Measurements from ENCODE around the gene SPATA46. TPM values are rescaled to one million over a fixed set of nuclear protein-coding genes. Genes with fewer than 3 reads are reported as not detected.
"Not testable (repeated sequence)": the region's sequence is repeated elsewhere in the genome, so short reads cannot be mapped to it uniquely, and the experiment has no call there.

SPATA46 gene
- total RNA-seq, 1 donor from 2014 or later = not detected

DNA sequence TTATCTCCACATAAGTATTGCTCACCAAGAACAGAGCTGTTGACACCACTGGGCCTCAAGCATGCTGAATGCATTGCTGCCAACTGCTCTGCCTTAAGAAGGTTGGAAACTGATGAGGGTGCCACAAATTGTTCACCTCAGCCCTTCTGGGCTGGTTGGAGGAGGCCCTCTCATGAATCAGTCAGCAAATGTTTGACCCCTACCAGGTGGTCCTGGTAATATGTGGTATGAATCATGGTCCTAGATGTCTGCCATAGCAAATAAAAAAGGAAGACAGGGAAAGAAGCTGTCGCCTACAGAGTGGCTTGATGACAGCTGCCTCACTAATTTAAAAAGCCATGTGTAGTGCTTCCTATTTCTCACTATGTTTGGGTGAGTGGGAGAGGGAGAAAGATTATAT, 12.2 kb downstream of the SPATA46 start:
- DNase-seq (ENCODE audit: low spot score) (no peak), ATAC-seq (no peak)
- intact Hi-C loops (cut with DNase I) = no loop called here

- DNase-seq (ENCODE audit: low spot score) (no peak), ATAC-seq (no peak)
- intact Hi-C loops (cut with DNase I) = no loop called here
Observed at GRCh38 chr1:162363823-162364222, 12.8 kb downstream of the SPATA46 start.

DNA sequence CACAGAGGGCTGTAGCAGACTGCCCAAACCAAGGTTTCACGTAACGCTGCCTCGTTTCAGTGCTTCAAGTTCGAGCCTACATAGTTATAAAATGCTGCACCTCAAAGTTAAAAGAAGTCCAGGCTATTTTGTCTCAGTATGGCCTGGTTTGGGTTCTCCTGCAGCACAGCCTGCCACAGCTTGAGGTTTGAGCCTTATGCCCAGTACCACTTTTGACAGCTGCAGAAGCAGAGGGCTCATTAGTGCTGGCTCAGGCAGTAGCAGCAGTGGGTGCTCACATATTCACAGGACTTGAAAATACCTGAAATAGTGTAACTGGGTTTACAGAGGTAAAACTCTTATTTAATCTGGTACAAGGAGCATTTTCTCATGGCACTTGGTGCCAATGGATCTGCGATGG, 15.3 kb downstream of the SPATA46 start:
- DNase-seq (ENCODE audit: low spot score) (no peak), ATAC-seq (no peak)
- intact Hi-C loops (cut with DNase I) = no loop called here

- DNase-seq (ENCODE audit: low spot score) = no peak
Observed at GRCh38 chr1:162360874-162361260, 15.8 kb downstream of the SPATA46 start.

DNA sequence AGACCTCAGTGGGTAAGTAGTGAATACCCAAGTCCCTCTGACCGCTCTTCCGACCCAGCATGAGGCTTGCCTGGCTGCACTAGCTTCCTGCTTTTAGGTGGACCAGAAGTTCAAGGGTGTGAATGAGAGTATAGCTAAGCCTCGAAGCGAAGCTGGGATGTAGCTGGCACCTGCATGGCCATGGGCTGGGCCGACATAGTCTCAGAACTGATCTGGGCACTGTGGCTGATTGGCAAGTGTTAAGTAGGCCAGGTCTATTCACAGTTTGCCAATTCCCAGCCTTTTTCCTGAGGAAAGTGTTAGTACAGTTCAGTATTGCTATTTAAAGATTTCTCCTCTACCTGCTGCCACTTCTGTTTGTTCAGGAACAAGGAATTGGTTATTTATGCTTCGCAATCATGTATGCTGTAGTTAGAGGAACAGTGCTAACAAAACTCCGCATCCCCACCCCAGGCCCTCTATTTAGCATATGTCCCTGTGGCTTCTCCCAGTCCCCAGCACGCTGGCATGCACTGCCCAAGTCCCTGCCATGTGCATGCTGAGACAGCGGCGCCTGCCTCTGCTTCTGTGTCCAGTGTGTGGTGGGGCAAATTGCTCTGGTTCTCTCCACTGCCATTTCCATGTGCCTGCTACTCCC, 16.3 kb downstream of the SPATA46 start:
- DNase-seq (ENCODE audit: low spot score) (no peak), ATAC-seq (no peak)
- intact Hi-C loops (cut with DNase I) = no loop called here

More at GRCh38 chr1:162360874-162361260, 15.8 kb downstream of the SPATA46 start:
- intact Hi-C loops (cut with DNase I) = no loop called here
- no peak for ATAC-seq

DNA sequence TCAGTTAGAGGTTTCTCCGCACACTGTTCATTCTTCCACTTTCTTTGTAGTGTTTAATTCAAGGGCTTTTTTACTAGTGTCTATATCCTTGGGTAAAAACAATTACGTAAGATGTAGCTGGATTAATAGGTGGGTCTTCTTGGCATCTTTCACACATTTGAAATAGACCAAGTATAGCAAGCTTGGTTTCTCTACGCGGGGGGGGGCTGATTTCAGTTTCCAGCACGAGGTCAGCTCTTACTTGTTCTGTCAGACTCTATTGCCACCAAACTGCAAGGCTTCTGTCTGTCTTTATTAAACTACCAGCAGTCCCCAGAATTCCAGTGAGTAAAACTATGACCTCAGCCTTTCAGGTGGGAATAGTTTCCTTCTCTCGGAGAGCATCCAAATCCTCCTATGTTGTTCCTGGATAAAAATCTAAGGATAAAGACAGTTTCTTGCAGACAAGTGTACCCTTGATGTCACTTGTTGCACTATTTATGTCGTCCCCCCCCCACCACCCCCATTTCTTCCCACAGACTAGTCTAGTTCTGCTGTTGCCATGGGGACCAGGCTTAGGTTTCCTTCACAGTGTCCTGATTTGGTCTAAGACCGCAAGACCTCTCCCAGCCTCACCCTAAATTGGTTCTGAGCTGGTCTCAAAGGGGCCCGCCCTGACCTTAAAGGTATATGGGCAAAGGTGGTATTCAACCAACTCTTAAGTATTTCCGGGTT, 17.0 kb downstream of the SPATA46 start:
- no peak for ATAC-seq
- intact Hi-C loops (cut with DNase I) = no loop called here
- no peak for DNase-seq (ENCODE audit: low spot score)

GRCh38 chr1:162358928-162359327, 17.7 kb downstream of the SPATA46 start:
- no peak for ATAC-seq

GRCh38 chr1:162357681-162358266, 18.9 kb downstream of the SPATA46 start:
- intact Hi-C loops (cut with DNase I) = no loop called here
- DNase-seq (ENCODE audit: low spot score) = no peak
- no peak for ATAC-seq

More at GRCh38 chr1:162358928-162359327, 17.7 kb downstream of the SPATA46 start:
- intact Hi-C loops (cut with DNase I) = no loop called here
- no peak for DNase-seq (ENCODE audit: low spot score)

DNA sequence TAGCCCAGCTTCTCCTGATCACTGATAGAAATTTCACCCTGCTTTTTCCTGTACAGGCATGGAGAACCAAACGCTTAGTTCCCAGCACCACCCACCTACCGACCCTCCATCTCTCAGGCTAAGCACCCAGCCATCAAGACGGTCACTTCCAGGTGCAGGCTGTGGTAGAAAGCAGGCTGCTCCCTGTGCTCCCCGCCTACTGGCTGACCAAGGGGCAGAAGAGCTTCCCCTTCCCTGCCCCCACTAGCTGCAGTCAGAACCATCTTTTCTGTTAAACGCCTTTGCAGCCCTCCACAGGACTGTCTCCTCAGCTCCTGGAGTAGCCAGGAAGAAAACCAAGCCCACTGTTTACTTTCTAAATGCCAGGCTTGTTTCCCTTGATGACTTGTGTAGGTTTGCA, 23.0 kb downstream of the SPATA46 start:
- intact Hi-C loops (cut with DNase I) = no loop called here
- ATAC-seq = no peak
- DNase-seq (ENCODE audit: low spot score) = no peak

- DNase-seq (ENCODE audit: low spot score) = no peak
- intact Hi-C loops (cut with DNase I) = no loop called here
- ATAC-seq = no peak
Observed at GRCh38 chr1:162353078-162353477, 23.6 kb downstream of the SPATA46 start.

GRCh38 chr1:162351874-162352273, 24.8 kb downstream of the SPATA46 start:
- DNase-seq (ENCODE audit: low spot score); ATAC-seq; intact Hi-C loops (cut with DNase I): not testable (repeated sequence)

DNA sequence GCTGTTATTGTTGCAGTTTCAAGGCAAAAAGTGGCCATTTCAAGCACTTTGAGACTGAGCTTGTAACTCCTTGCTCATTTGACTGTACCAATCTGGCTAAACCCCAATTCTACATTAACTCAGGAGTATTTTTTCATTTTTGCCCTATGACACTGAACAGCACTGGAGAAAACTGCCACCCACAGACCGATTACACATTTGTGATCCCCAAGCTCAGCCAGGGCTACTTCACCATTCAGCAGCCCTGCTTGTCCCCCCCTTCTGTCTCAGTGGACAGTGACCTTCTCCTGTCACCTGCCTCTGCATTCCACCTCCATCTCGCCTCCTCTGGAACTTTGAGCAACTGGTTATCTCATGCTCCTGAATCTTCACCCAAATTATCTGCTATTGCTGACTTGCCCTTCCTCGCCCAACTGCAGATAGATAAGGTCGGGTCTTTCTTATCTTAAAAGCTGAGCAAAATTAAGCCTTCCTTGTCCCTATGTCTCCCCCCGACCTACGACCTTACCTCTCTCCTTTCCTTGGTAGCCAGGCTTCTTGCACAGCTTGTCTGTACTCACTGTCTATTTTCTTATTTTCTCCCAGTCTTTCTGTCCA, 25.3 kb downstream of the SPATA46 start:
- intact Hi-C loops (cut with DNase I) = no loop called here
- DNase-seq (ENCODE audit: low spot score) (no peak), ATAC-seq (no peak)

DNA sequence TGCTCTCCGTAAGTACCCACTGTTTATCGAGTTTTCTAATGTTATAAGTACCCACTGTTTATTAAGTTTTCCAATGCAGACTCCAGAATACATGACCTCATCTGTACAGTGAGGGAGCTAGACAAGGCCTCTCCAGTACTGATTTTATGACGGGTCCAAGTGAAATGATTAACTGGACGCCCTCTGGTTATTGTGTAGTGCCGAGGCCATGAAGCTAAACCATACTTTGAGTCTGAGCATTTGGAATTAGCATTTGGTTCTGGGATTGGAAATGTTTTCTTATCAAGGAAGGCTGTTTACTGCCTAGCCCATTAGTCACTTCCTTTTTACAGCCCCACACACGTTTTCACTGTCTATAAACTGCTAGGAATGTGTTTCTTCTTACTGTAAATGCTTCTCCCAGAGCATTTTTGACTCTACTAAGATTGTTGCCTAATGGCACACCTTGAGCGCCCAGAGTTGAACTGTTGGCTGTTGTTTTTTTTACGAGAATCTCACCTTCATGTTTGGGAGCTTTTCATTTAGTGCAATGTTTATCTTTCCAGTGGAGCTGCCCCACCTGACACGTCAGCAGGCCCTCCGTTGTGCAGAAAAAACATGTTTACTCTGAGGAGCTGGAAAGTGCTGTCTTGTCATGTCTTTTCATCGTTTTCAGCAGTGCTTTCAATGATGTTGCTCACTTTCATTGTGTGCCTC, 26.9 kb downstream of the SPATA46 start:
- DNase-seq (ENCODE audit: low spot score) (no peak), ATAC-seq (no peak)
- intact Hi-C loops (cut with DNase I) = no loop called here

DNA sequence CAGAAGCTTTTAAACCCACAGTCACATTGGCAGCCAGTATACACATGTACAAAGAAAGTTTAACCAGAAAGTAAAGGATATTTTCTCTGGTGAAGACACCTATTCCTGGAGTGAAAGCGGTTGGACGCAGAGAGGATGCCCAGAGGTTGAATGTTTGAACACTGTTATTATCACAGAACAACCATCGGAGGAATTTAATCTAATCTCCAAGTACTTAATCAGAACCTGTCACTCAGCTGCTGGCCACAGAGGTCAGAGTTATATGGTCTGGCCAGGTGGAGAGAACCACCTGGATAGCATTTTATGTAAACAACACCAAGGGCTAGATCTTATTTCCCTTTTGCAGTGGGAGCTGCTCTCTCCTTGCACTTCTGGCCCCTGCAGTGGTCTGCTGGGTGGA, 29.4 kb downstream of the SPATA46 start:
- intact Hi-C loops (cut with DNase I) = no loop called here
- no peak for ATAC-seq
- no peak for DNase-seq (ENCODE audit: low spot score)

DNA sequence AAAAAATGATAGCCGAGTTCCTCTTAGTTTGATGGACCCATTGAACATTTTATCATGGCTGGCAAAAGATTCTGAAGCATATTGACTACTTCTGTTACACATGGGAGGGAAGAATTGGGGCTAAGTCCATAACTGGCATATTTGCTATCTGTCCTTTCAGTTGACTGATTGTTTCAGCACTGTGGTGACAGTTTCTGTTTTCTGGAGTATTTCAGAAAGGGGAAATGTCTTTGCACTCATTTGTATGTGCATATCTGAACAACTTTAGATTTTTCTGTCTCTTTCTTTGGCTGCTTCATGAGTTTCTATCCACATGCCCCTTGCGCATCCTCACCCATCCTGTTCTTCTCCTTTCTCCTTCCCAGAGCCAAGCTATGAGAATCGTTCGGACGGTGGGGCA, 33.2 kb downstream of the SPATA46 start:
- intact Hi-C loops (cut with DNase I) = no loop called here
- ATAC-seq = no peak
- DNase-seq (ENCODE audit: low spot score) = no peak

- intact Hi-C loops (cut with DNase I) = no loop called here
- DNase-seq (ENCODE audit: low spot score) = no peak
- ATAC-seq = no peak
Observed at GRCh38 chr1:162342452-162342983, 34.1 kb downstream of the SPATA46 start.

DNA sequence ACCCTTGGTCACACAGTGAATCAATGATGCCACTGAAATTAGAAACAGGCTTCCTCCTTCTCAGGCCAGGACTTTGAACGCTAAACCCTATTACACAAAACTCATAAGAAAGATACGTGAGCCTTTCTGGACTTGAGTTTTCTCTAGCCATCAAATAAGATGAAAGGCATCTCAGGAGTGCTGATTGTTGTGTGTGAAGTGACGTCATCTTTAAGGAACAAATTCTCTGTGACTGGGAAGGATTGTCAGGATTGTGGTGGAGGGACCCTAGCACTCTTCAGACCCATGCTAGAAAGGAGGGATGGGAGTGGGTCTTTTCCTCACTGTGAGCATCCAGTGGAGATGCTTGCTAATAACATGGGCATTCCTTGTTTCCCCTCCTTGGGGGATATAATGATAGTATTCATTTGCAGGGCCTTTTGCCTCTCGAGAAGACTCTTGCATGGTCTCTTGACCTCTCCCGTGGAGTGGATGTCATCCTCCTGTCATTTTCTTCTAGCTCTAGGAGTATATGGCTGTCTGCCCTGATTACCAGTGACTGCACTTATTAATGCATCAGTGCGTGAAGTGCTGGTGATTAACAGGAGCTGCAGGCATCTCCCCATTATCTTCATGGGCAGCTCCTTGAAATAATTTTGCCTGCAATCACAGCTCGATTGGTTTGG, 39.9 kb downstream of the SPATA46 start:
- no peak for ATAC-seq

GRCh38 chr1:162335126-162335525, 41.5 kb downstream of the SPATA46 start:
- ATAC-seq = no peak
- intact Hi-C loops (cut with DNase I) = loop anchor here (2.0 kb wide), 1 partner anchor 60 kb away; no protein-coding TSS in a partner anchor
- DNase-seq (ENCODE audit: low spot score) = no peak

More for the DNA sequence above, 39.9 kb downstream of the SPATA46 start:
- no peak for DNase-seq (ENCODE audit: low spot score)
- intact Hi-C loops (cut with DNase I) = no loop called here

DNA sequence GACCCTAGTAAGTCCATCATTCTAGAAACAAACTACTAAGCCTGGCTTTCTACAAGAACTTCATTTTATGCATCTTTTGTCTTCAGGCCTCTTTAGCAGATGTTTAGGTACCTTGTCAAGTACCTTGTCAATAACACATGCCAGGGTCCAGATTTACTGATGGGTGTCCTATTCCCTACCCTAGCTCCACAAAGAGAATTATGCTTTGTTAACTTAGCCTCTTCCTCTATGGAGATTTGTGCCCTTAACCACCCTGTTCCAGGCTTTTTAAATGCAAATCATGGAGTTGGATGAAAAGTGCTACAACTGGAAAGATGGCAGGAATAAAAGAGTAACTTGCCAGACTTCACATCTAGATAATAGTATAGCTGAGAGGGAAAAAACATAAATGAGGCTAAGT, 42.7 kb downstream of the SPATA46 start:
- DNase-seq (ENCODE audit: low spot score) = no peak
- ATAC-seq = no peak
- intact Hi-C loops (cut with DNase I) = loop anchor here (2.0 to 5.0 kb wide), 2 partner anchors 61 to 1942 kb away; no protein-coding TSS in a partner anchor
